ENCODE measurements around the gene LRRC63.

Gene LRRC63

DNA sequence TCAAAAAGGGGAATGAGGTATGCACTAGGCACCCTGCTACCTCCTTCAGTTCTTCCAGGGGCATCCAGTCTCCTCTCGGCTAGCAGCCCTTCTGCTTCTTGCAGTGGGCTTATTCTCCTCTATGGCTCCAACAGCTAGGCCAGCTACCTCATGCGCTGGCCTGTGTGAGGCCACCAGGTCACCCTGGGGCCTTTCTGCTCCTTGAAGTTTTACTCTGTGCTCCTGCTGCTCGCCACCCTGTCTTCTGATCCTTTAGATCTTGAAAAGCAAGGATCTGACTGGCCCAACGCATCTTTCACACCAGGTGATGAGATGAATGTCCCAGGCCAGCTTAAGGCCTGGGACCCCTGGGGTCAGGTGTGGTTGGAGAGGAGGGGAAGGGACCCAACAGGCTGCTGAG, 109.1 kb downstream of the LRRC63 start:
- ChIA-PET POLR2A (no interaction called here), CTCF (interaction anchor here (0.5 to 6.0 kb wide), 23 partner anchors 9 to 697 kb away, joined by 3 to 44 read pairs (median 5); no protein-coding TSS in a partner anchor)
- no peak for DNase-seq (ENCODE audit: low read depth, low spot score)
- TF ChIP-seq, protein P1, sequence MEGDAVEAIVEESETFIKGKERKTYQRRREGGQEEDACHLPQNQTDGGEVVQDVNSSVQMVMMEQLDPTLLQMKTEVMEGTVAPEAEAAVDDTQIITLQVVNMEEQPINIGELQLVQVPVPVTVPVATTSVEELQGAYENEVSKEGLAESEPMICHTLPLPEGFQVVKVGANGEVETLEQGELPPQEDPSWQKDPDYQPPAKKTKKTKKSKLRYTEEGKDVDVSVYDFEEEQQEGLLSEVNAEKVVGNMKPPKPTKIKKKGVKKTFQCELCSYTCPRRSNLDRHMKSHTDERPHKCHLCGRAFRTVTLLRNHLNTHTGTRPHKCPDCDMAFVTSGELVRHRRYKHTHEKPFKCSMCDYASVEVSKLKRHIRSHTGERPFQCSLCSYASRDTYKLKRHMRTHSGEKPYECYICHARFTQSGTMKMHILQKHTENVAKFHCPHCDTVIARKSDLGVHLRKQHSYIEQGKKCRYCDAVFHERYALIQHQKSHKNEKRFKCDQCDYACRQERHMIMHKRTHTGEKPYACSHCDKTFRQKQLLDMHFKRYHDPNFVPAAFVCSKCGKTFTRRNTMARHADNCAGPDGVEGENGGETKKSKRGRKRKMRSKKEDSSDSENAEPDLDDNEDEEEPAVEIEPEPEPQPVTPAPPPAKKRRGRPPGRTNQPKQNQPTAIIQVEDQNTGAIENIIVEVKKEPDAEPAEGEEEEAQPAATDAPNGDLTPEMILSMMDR (IDR thresholded peaks at IDR 0.05; ENCODE audit: insufficient read depth, low read length, missing control alignments) = no peak
- H3K4me3 ChIP-seq (ENCODE audit: low read depth, low read length) = no peak overlapping the region

DNA sequence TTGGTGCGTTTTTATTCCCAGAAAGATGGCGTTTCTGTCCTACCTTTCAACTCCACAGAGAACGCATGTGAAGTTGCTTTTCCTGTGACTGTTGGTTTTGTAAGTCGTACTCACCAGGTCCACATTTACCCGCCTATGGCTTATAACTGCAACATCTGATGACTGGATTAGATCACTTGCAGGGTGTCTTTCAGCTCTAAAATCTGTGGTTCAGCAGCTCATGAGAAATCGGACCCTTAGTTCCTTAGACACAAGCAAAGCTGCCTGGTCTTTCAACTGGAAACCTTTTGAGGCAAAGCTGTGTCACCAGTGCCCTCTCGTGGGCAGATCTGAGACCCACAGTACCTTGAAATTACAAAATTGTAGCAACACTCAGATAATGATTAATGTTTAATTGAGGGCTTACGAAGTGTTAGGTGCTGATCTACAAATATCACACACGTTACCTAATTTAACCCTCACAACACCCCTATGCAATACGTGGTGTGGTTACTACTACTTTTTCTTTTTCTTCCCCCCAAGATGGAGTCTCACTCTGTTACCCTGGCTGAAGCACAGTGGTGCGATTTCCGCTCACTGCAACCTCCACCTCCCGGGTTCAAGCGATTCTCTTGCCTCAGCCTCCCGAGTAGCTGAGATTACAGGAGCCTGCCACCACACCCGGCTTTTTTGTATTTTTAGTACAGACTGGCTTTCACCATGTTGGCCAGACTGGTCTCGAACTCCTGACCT, 109.9 kb downstream of the LRRC63 start:
- CTCF ChIA-PET = interaction anchor here (0.6 to 6.0 kb wide), 32 partner anchors 8 to 698 kb away, joined by 3 to 44 read pairs (median 4); no protein-coding TSS in a partner anchor
- H3K4me3 ChIP-seq (ENCODE audit: low read depth, low read length) = no peak overlapping the region
- TF ChIP-seq, protein P1 (IDR thresholded peaks at IDR 0.05; ENCODE audit: insufficient read depth, low read length, missing control alignments) = peak; percentile 72
- DNase-seq (ENCODE audit: low read depth, low spot score) = no peak
- POLR2A ChIA-PET = no interaction called here

GRCh38 chr13:46324976-46325375, 113.2 kb downstream of the LRRC63 start:
- DNase-seq (ENCODE audit: low read depth, low spot score) = no peak
- H3K4me3 ChIP-seq (ENCODE audit: low read depth, low read length) = no peak overlapping the region
- TF ChIP-seq, protein P1 (IDR thresholded peaks at IDR 0.05; ENCODE audit: insufficient read depth, low read length, missing control alignments) = no peak
- CTCF ChIA-PET = interaction anchor here (0.9 to 4.4 kb wide), 5 partner anchors 11 to 199 kb away, joined by 3 to 44 read pairs (median 3); no protein-coding TSS in a partner anchor
- POLR2A ChIA-PET = no interaction called here

Data from AG04449 (cell line).